Cardiac muscle cell (in vitro differentiated cells and primary cell): Measurements from ENCODE around the gene DNAH2. TPM values are rescaled to one million over a fixed set of nuclear protein-coding genes. Genes with fewer than 3 reads are reported as not detected.

Source experiments
- DNase-seq, 2 donors: peaks; one replicate each; pipeline versions ENCODE4 v3.0.0 to v3.0.0-alpha.2; 2010 to 2017; ENCODE audit warnings: low read depth in 1 of 2, low spot score in 1 of 2
- H3K27ac ChIP-seq: fragments of 200-600 bp; sonication (generic); 2 replicates; pipeline ENCODE4 v1.5.1; 2016
- H3K27me3 ChIP-seq: fragments of 200-600 bp; sonication (generic); 2 replicates; pipeline ENCODE4 v1.6.0; 2016; ENCODE audit warnings: control low read depth
- H3K36me3 ChIP-seq: fragments of 200-600 bp; sonication (generic); 2 replicates; pipeline ENCODE4 v1.5.1; 2016; ENCODE audit warnings: control low read depth
- H3K4me1 ChIP-seq: fragments of 200-600 bp; sonication (generic); 2 replicates; pipeline ENCODE4 v1.8.1; 2017; ENCODE audit warnings: low read depth, mild to moderate bottlenecking, mixed run types
- H3K4me3 ChIP-seq: fragments of 200-600 bp; sonication (generic); 2 replicates; pipeline ENCODE4 v1.5.1; 2016; ENCODE audit warnings: mild to moderate bottlenecking
- H3K9me3 ChIP-seq: fragments of 200-600 bp; sonication (generic); 2 replicates; pipeline ENCODE4 v1.5.1; 2017; ENCODE audit warnings: low read depth, mild to moderate bottlenecking, control low read depth
- CTCF ChIP-seq: IDR thresholded peaks from 2 replicates; pipeline ENCODE4 v1.5.1; 2012; ENCODE audit warnings: low read depth, mild to moderate bottlenecking, low read length
- polyA plus RNA-seq: library from polyadenylated mRNA; unstranded; fragments of >200 nt; fragmentation: Nextera tagmentation; extraction: Ambion mirVana; gene quantifications from 2 replicates; pipeline ENCODE4 v1.2.1, GENCODE V29; 2016
- total RNA-seq: library from RNA; depleted of rRNA; stranded (reverse); fragments of >200 nt; gene quantifications from 2 replicates; pipeline ENCODE4 v1.2.3, GENCODE V29; 2016

The DNAH2 gene
- total and polyA plus RNA-seq, 2 experiments from 2014 or later, result 0.42 to 3.0 TPM

DNA sequence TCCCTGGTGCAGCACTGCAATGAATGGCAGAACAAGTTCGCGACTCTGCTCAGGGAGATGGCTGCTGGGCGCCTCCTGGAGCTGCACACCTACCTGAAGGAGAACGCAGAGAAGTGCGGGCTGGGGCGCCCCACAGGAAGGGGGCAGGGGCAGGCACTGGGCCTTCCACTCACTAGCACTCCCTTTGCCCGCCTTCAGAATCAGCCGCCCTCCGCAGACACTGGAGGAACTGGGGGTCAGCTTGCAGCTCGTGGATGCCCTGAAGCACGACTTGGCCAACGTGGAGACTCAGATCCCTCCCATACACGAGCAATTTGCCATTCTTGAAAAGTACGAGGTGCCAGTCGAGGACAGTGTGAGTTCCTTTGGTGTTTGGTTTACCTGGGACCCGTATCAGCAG is 46.4 kb downstream of the DNAH2 start:
- no peak for TF ChIP-seq CTCF
- no peak overlapping the region for H3K4me3 ChIP-seq

GRCh38 chr17:7767004-7767403 is 49.5 kb downstream of the DNAH2 start:
- H3K36me3 ChIP-seq, result no peaks in the 10 kb centered on the region
- H3K9me3 ChIP-seq, result no peaks in the 10 kb centered on the region
- no peak overlapping the region for H3K27ac ChIP-seq
- H3K4me3 ChIP-seq, result no peak overlapping the region
- DNase-seq, result no peak
- H3K4me1 ChIP-seq, result no peaks in the 10 kb centered on the region
- TF ChIP-seq CTCF, result no peak
- H3K27me3 ChIP-seq, result no peaks in the 10 kb centered on the region

More for the DNA sequence above, 46.4 kb downstream of the DNAH2 start:
- Histone ChIP-seq H3K27me3 (no peaks in the 10 kb centered on the region), H3K27ac (no peak overlapping the region), H3K36me3 (no peaks in the 10 kb centered on the region), H3K4me1 (no peaks in the 10 kb centered on the region), H3K9me3 (no peaks in the 10 kb centered on the region)
- no peak for DNase-seq

DNA sequence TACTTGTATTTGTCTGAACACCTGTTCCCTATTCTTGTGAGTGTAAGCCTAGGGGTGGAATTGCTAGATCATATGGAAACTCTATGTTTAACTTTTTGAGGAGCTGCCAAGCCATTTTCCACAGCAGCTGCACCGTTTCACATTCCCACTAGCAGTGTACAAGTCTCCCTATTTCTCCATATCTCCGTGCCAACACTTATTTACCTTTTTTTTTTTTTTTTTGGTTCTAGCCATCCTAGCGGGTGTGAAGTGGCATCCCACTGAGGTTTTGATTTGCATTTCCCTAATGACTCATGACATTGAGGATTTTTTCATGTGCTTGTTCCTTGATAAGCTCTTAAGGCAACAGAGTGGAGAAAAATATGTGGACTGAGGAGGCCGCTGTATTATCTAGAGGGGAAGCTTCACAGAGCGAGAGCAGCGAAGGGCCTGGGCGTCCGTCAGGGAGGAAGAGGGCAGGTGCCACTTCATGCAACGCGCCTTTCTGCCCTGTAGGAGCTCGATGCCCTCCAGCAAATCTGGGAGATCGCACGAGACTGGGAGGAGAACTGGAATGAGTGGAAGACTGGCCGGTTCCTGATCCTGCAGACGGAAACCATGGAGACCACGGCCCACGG is 50.0 kb downstream of the DNAH2 start:
- H3K9me3 ChIP-seq, result no peaks in the 10 kb centered on the region
- peak in 1 of 2 donors; percentile 94 for DNase-seq
- H3K4me1 ChIP-seq, result no peaks in the 10 kb centered on the region
- H3K36me3 ChIP-seq, result no peaks in the 10 kb centered on the region
- H3K4me3 ChIP-seq, result no peak overlapping the region
- H3K27me3 ChIP-seq, result no peaks in the 10 kb centered on the region
- no peak overlapping the region for H3K27ac ChIP-seq
- no peak for TF ChIP-seq CTCF

GRCh38 chr17:7769854-7770253 is 52.3 kb downstream of the DNAH2 start:
- Histone ChIP-seq H3K4me1 (no peaks in the 10 kb centered on the region), H3K36me3 (no peaks in the 10 kb centered on the region), H3K27ac (no peak overlapping the region), H3K4me3 (no peak overlapping the region), H3K27me3 (no peaks in the 10 kb centered on the region), H3K9me3 (no peaks in the 10 kb centered on the region)
- DNase-seq, result no peak
- TF ChIP-seq CTCF, result no peak

DNA sequence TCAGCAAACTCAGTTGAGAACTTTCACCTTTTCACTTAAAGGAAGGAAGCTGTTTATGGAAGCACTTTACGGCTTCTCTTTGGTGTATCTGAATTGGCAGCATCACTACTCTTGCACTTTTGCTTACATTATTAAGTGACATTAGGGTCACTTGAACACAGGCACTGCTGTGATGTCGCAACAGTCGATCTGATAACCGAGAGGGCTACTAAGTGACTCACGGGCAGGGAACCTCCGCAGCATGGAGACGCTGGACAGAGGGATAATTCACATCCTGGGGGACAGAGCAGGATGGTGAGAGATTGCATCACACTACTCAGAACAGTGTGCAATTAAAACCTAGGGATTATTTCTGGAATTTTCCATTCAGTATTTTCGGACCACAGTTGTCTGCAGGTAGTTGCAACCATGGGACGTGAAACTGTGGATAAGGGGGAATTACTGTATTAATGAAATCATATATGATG is 56.5 kb downstream of the DNAH2 start:
- DNase-seq, result peak in 1 of 2 donors; percentile 76
- Histone ChIP-seq H3K27ac (no peak overlapping the region), H3K4me1 (no peaks in the 10 kb centered on the region), H3K4me3 (no peak overlapping the region), H3K36me3 (no peaks in the 10 kb centered on the region), H3K9me3 (no peaks in the 10 kb centered on the region), H3K27me3 (no peaks in the 10 kb centered on the region)
- no peak for TF ChIP-seq CTCF
